ENCODE data around the gene BRD2. TPM values are rescaled to one million over a fixed set of nuclear protein-coding genes. Genes with fewer than 3 reads are reported as not detected.
A peak's percentile ranks its signal among the peaks of the same experiment; 100 is the strongest.

The BRD2 gene
- total RNA-seq, 1 donor from 2014 or later, result 155 TPM

DNA sequence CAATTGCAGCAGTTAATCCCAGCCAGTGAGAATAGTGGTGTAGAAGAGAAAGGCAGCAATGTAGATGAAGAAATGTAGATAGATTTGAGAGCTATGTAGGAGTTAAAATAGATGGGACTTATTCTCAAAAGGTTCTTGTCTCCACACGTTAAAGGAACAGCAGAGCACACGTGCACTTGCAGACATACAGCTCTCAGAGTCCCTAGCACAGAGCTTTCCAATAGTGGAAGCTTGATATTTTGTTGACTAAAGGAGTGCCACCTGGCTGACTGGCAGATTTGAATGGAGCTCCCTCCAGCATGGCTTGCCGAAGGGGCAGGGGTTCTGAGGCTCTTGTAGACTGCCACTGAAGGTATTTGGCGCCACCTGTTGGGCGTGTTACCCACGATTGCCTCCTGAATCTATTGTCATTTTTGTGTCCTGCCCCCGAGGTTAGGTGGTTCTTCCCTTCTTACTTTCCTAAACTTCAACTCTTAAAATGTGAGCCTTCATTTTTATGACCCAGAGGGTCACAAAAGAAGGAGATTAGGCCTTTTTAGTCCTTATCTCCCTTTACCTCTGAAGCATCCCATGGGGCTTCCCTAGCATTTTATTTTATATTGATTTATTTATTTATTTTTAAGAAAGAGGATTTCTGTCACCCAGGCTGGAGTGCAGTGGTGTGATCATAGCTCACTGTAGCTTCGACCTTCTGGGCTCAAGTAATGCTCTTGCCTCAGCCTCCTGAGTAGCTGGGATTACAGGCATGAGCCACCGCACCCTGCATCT, 16.4 kb downstream of the BRD2 start:
- ATAC-seq (peak; percentile 97), DNase-seq (peak; percentile 93)
- H3K27me3 ChIP-seq, result no peaks in the 10 kb centered on the region
- H3K4me3 ChIP-seq, result no peak overlapping the region
- peaks cover 13% of the 10 kb centered on the region for H3K4me1 ChIP-seq
- peaks cover 24% of the 10 kb centered on the region for H3K36me3 ChIP-seq
- no peak overlapping the region for H3K27ac ChIP-seq
- TF ChIP-seq CTCF (IDR thresholded peaks at IDR 0.05), result peak; percentile 92
- intact Hi-C loops (cut with DNase I), result no loop called here
- H3K9me3 ChIP-seq, result no peaks in the 10 kb centered on the region

DNA sequence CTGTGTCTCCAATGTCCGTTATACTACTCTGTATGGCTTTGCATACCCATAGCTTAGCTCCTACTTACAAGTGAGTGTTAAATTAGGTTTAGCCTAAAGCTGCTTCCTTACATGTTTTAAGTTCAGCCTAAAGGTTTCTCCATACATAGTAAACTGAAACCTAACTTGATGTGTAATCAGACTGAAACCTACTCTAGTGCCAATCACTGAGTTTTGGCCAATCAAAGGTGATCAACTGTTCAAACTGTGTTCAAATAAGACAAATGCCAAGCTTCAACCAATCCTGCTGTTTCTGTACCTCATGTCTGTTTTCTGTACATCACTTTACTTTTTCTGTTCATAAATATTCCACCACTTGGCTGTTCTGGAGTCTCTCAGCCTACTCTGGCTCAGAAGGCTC, 21.0 kb downstream of the BRD2 start:
- intact Hi-C loops (cut with DNase I), result no loop called here
- TF ChIP-seq CTCF (IDR thresholded peaks at IDR 0.05), result no peak
- no peak for ATAC-seq
- peaks cover 2% of the 10 kb centered on the region for H3K4me1 ChIP-seq
- H3K27ac ChIP-seq, result no peak overlapping the region
- H3K36me3 ChIP-seq, result no peaks in the 10 kb centered on the region
- DNase-seq, result no peak
- no peak overlapping the region for H3K4me3 ChIP-seq
- H3K9me3 ChIP-seq, result no peaks in the 10 kb centered on the region
- H3K27me3 ChIP-seq, result no peaks in the 10 kb centered on the region

DNA sequence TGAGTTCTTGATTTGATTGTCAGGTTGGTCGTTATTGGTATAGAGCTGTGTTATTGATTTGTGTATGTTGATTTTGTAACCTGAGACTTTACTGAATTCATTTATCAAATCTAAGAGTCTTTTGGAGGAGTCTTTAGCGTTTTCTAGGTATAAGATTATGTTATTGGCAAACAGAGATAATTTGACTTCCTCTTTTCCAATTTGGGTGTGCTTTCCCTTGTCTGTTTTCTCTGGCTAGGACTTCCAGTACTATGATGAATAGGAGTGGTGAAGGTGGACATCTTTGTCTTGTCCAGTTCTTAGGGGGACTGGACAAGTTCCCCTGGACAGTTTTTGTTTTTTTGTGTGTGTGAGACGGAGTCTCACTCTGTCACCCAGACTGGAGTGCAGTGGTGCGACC, 23.6 kb downstream of the BRD2 start:
- DNase-seq (no peak), ATAC-seq (no peak)
- Histone ChIP-seq H3K36me3 (no peaks in the 10 kb centered on the region), H3K27ac (no peak overlapping the region), H3K9me3 (no peaks in the 10 kb centered on the region), H3K27me3 (no peaks in the 10 kb centered on the region), H3K4me1 (no peaks in the 10 kb centered on the region), H3K4me3 (no peak overlapping the region)
- intact Hi-C loops (cut with DNase I), result no loop called here
- TF ChIP-seq CTCF (IDR thresholded peaks at IDR 0.05), result no peak

- TF ChIP-seq CTCF (IDR thresholded peaks at IDR 0.05), result no peak
- DNase-seq, result no peak
- Histone ChIP-seq H3K27me3 (no peaks in the 10 kb centered on the region), H3K4me1 (no peaks in the 10 kb centered on the region), H3K9me3 (no peaks in the 10 kb centered on the region), H3K27ac (no peak overlapping the region), H3K36me3 (no peaks in the 10 kb centered on the region), H3K4me3 (no peak overlapping the region)
- intact Hi-C loops (cut with DNase I), result no loop called here
- no peak for ATAC-seq
Measured at GRCh38 chr6:32993363-32993973, 25.1 kb downstream of the BRD2 start.

GRCh38 chr6:32995448-32995847, 27.1 kb downstream of the BRD2 start:
- H3K9me3 ChIP-seq, result no peaks in the 10 kb centered on the region
- no peak overlapping the region for H3K27ac ChIP-seq
- H3K4me3 ChIP-seq, result no peak overlapping the region
- H3K27me3 ChIP-seq, result no peaks in the 10 kb centered on the region
- no peak for TF ChIP-seq CTCF (IDR thresholded peaks at IDR 0.05)
- ATAC-seq (no peak), DNase-seq (no peak)
- H3K36me3 ChIP-seq, result no peaks in the 10 kb centered on the region
- intact Hi-C loops (cut with DNase I), result no loop called here
- no peaks in the 10 kb centered on the region for H3K4me1 ChIP-seq
